GM18517 (cell line): ENCODE data around the gene GHDC.
"Not testable (repeated sequence)": the region's sequence is repeated elsewhere in the genome, so short reads cannot be mapped to it uniquely, and the experiment has no call there.

ENCODE experiments used
- ATAC-seq: cut with Tn5 transposase; IDR thresholded peaks from one replicate; pipeline ENCODE4 v1.9.1; 2021; ENCODE audit warnings: mild to moderate bottlenecking, moderate library complexity; ENCODE audit not compliant: unreplicated experiment

Gene GHDC

GRCh38 chr17:42159796-42160530 lies 34.3 kb downstream of the GHDC start:
- no peak for ATAC-seq

- no peak for ATAC-seq
Measured at GRCh38 chr17:42155614-42156045, 38.7 kb downstream of the GHDC start.

GRCh38 chr17:42153919-42154742 lies 40.2 kb downstream of the GHDC start:
- ATAC-seq = no peak

GRCh38 chr17:42146911-42147607 lies 47.2 kb downstream of the GHDC start:
- ATAC-seq = no peak

- ATAC-seq = not testable (repeated sequence)
Measured at GRCh38 chr17:42143138-42143537, 51.2 kb downstream of the GHDC start.

GRCh38 chr17:42142371-42142896 lies 51.9 kb downstream of the GHDC start:
- no peak for ATAC-seq

- ATAC-seq = no peak
Measured at GRCh38 chr17:42141382-42141781, 52.9 kb downstream of the GHDC start.

- ATAC-seq = not testable (repeated sequence)
Measured at GRCh38 chr17:42140690-42141089, 53.6 kb downstream of the GHDC start.
